Panc1 (cell line): Measurements from ENCODE around the gene TRAM2. TPM values are rescaled to one million over a fixed set of nuclear protein-coding genes. Genes with fewer than 3 reads are reported as not detected.

ENCODE experiments used
- ATAC-seq: fragments of 200-7000 bp; cut with Tn5 transposase; 2 replicates; pipeline ENCODE4 v1.9.1; 2020; ENCODE audit warnings: mild to moderate bottlenecking, moderate library complexity
- BruUV-seq: library from RNA; stranded (reverse); fragments of 400-500 nt; replicated peaks from 2 replicates; lab custom pipeline; 2021; lab: Mats Ljungman, UMichigan
- CTCF ChIA-PET: fragments of 300-600 bp; sonication (Branson Sonifier 250); formaldehyde crosslinking; loops from one replicate; lab custom pipeline; 2022; ENCODE audit warnings: antibody characterized with exemption; lab: Charles Lee
- POLR2A ChIA-PET: fragments of 300-600 bp; sonication (Branson Sonifier 250); formaldehyde crosslinking; loops from one replicate; lab custom pipeline; 2022; ENCODE audit warnings: antibody characterized with exemption; lab: Charles Lee
- DNase-seq: peaks from one replicate; pipeline ENCODE4 v3.0.0-alpha.2; 2010; ENCODE audit warnings: low read depth, low spot score
- H3K27ac ChIP-seq: 2 replicates; pipeline ENCODE4 v1.5.1; 2011; ENCODE audit warnings: mild to moderate bottlenecking, low read length, inconsistent platforms
- H3K27me3 ChIP-seq: fragments of 200-500 bp; sonication (Bioruptor generic); 2 replicates; pipeline ENCODE4 v1.6.0; 2014; ENCODE audit warnings: low read length, inconsistent platforms; ENCODE audit not compliant: control insufficient read depth, insufficient read depth
- H3K36me3 ChIP-seq: fragments of 200-500 bp; sonication (Bioruptor generic); 2 replicates; pipeline ENCODE4 v1.5.1; 2014; ENCODE audit warnings: inconsistent platforms, mild to moderate bottlenecking, low read length, moderate library complexity; ENCODE audit not compliant: control insufficient read depth, insufficient read depth
- H3K4me1 ChIP-seq: 2 replicates; pipeline ENCODE4 v1.5.1; 2011; ENCODE audit warnings: inconsistent platforms, mild to moderate bottlenecking, low read length, moderate library complexity; ENCODE audit not compliant: control insufficient read depth, insufficient read depth
- H3K4me3 ChIP-seq, 2 experiments: 2 replicates each; pipeline ENCODE4 v1.5.1; 2011 to 2012; ENCODE audit warnings: low read depth in 2 of 2, low read length in 2 of 2, mild to moderate bottlenecking in 2 of 2, inconsistent platforms in 1 of 2, moderate library complexity in 1 of 2
- H3K9me3 ChIP-seq: fragments of 200-500 bp; sonication (Bioruptor generic); 2 replicates; pipeline ENCODE4 v1.5.1; 2014; ENCODE audit warnings: low read depth, mild to moderate bottlenecking, inconsistent platforms, low read length, moderate library complexity; ENCODE audit not compliant: control insufficient read depth, insufficient read depth
- POLR2AphosphoS5 ChIP-seq: IDR thresholded peaks from 2 replicates; pipeline ENCODE4 v1.6.1; 2012; ENCODE audit warnings: mild to moderate bottlenecking, low read depth, low read length, moderate library complexity
- SIN3A ChIP-seq: IDR thresholded peaks from 2 replicates; pipeline ENCODE4 v1.6.1; 2012; ENCODE audit warnings: low read depth, mild to moderate bottlenecking, low read length, moderate library complexity, borderline replicate concordance; ENCODE audit not compliant: insufficient read depth
- TCF7L2 ChIP-seq: IDR thresholded peaks from 2 replicates; pipeline ENCODE4 v1.6.1; 2011; ENCODE audit warnings: mild to moderate bottlenecking, low read depth, low read length, inconsistent platforms
- in situ Hi-C: cut with HindIII; loops from 2 replicates; pipeline ENCODE4 v1.10.0; 2016; ENCODE audit warnings: low sequenced_read_pairs, low pct_unique_long_range_greater_than_20kb
- intact Hi-C: fragments of 100-400 bp; cut with micrococcal nuclease; formaldehyde crosslinking; loops from one replicate; pipeline ENCODE4 v1.10.0; 2022; ENCODE audit not compliant: unreplicated experiment
- total RNA-seq: library from RNA; stranded (reverse); gene quantifications from one replicate; pipeline ENCODE4 v1.2.1, GENCODE V29; 2021; ENCODE audit not compliant: unreplicated experiment
- TF ChIP-seq, protein P1 (sequence below): fragments of 450-650 bp; IDR thresholded peaks from 2 replicates; pipeline ENCODE4 v1.5.1; 2017; ENCODE audit warnings: mild to moderate bottlenecking
- TF ChIP-seq, protein P2 (sequence below), 2 experiments: IDR thresholded peaks; 2 replicates each; pipeline ENCODE4 v1.6.1; 2011 to 2012; ENCODE audit warnings: low read depth in 2 of 2, control low read depth in 1 of 2, low read length in 1 of 2, mild to moderate bottlenecking in 1 of 2, moderate library complexity in 1 of 2; ENCODE audit not compliant: insufficient read depth in 1 of 2

The TRAM2 gene
- total RNA-seq, 1 experiment from 2014 or later = 56.7 TPM

DNA sequence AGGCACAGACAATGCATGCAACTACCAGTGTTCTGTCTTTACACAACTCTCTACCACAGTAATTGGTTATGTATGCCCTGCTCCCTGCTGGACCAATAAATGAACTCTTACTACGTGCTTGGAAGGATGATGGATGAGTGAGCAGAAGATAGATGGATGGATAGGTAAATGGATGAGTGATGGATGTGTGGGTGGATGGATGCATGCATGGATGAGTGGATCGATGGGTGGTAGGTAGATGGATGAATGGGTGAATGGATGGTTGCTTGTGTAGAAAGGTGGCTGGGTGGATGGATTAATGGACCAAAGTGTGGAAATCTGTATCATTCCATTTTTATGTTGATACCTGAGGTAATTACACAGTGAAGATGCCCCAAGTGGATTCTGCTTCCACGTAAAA lies 10.1 kb upstream of the TRAM2 start:
- no peak overlapping the region for H3K4me3 ChIP-seq
- in situ Hi-C loops (no loop called here), intact Hi-C loops (no loop called here)
- TF ChIP-seq SIN3A = no peak
- no peak for TF ChIP-seq TCF7L2
- no peak for TF ChIP-seq POLR2AphosphoS5
- TF ChIP-seq, protein P1, sequence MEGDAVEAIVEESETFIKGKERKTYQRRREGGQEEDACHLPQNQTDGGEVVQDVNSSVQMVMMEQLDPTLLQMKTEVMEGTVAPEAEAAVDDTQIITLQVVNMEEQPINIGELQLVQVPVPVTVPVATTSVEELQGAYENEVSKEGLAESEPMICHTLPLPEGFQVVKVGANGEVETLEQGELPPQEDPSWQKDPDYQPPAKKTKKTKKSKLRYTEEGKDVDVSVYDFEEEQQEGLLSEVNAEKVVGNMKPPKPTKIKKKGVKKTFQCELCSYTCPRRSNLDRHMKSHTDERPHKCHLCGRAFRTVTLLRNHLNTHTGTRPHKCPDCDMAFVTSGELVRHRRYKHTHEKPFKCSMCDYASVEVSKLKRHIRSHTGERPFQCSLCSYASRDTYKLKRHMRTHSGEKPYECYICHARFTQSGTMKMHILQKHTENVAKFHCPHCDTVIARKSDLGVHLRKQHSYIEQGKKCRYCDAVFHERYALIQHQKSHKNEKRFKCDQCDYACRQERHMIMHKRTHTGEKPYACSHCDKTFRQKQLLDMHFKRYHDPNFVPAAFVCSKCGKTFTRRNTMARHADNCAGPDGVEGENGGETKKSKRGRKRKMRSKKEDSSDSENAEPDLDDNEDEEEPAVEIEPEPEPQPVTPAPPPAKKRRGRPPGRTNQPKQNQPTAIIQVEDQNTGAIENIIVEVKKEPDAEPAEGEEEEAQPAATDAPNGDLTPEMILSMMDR = no peak
- TF ChIP-seq, protein P2, sequence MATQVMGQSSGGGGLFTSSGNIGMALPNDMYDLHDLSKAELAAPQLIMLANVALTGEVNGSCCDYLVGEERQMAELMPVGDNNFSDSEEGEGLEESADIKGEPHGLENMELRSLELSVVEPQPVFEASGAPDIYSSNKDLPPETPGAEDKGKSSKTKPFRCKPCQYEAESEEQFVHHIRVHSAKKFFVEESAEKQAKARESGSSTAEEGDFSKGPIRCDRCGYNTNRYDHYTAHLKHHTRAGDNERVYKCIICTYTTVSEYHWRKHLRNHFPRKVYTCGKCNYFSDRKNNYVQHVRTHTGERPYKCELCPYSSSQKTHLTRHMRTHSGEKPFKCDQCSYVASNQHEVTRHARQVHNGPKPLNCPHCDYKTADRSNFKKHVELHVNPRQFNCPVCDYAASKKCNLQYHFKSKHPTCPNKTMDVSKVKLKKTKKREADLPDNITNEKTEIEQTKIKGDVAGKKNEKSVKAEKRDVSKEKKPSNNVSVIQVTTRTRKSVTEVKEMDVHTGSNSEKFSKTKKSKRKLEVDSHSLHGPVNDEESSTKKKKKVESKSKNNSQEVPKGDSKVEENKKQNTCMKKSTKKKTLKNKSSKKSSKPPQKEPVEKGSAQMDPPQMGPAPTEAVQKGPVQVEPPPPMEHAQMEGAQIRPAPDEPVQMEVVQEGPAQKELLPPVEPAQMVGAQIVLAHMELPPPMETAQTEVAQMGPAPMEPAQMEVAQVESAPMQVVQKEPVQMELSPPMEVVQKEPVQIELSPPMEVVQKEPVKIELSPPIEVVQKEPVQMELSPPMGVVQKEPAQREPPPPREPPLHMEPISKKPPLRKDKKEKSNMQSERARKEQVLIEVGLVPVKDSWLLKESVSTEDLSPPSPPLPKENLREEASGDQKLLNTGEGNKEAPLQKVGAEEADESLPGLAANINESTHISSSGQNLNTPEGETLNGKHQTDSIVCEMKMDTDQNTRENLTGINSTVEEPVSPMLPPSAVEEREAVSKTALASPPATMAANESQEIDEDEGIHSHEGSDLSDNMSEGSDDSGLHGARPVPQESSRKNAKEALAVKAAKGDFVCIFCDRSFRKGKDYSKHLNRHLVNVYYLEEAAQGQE (IDR thresholded peaks at IDR 0.05; ENCODE audit: insufficient read depth in 1 of 2, low read depth in 2 of 2, low read length in 1 of 2) = no peak
- H3K9me3 ChIP-seq = no peaks in the 10 kb centered on the region
- ATAC-seq = no peak
- H3K36me3 ChIP-seq = no peaks in the 10 kb centered on the region
- CTCF ChIA-PET = no interaction called here
- POLR2A ChIA-PET = no interaction called here
- BruUV-seq = no TSS peak
- no peak for DNase-seq
- no peak overlapping the region for H3K27ac ChIP-seq
- peaks cover 5% of the 10 kb centered on the region for H3K4me1 ChIP-seq
- no peaks in the 10 kb centered on the region for H3K27me3 ChIP-seq

DNA sequence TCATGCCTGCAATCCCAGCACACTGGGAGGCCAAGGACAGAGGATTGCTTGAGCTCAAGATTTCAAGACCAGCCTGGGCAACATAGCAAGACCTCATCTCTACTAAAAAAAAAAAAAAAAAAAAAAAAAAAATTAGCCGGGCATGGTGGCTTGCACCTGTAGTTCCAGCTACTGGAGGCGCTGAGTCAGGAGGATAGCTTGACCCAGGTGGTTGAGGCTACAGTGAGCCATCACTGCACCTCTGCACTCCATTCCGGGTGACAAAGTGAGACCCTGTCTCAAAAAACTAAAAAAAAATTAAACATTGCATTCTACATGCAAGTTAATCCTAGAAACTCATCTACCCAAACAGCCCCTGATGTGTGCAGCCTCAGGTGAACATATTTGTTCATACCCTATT lies 7.3 kb upstream of the TRAM2 start:
- BruUV-seq = no TSS peak
- CTCF ChIA-PET = no interaction called here
- in situ Hi-C loops = no loop called here
- POLR2A ChIA-PET = no interaction called here
- no peaks in the 10 kb centered on the region for H3K4me1 ChIP-seq
- intact Hi-C loops = no loop called here
- no peaks in the 10 kb centered on the region for H3K27me3 ChIP-seq
- no peaks in the 10 kb centered on the region for H3K36me3 ChIP-seq
- H3K4me3 ChIP-seq = no peak overlapping the region
- H3K27ac ChIP-seq = no peak overlapping the region
- H3K9me3 ChIP-seq = no peaks in the 10 kb centered on the region
- DNase-seq (no peak), ATAC-seq (no peak)
- TF ChIP-seq SIN3A (no peak), POLR2AphosphoS5 (no peak), TCF7L2 (no peak)
- TF ChIP-seq, protein P2 (IDR thresholded peaks at IDR 0.05; ENCODE audit: insufficient read depth in 1 of 2, low read depth in 2 of 2, low read length in 1 of 2) = no peak
- TF ChIP-seq, protein P1 = no peak
